GM18511 (cell line): ENCODE results near the gene SERF2.
A peak's percentile ranks its signal among the peaks of the same experiment; 100 is the strongest.
"Not testable (repeated sequence)": the region's sequence is repeated elsewhere in the genome, so short reads cannot be mapped to it uniquely, and the experiment has no call there.

Source experiments
- ATAC-seq: cut with Tn5 transposase; IDR thresholded peaks from one replicate; pipeline ENCODE4 v1.9.1; 2021; ENCODE audit warnings: mild to moderate bottlenecking, moderate library complexity; ENCODE audit not compliant: unreplicated experiment

Gene SERF2

DNA sequence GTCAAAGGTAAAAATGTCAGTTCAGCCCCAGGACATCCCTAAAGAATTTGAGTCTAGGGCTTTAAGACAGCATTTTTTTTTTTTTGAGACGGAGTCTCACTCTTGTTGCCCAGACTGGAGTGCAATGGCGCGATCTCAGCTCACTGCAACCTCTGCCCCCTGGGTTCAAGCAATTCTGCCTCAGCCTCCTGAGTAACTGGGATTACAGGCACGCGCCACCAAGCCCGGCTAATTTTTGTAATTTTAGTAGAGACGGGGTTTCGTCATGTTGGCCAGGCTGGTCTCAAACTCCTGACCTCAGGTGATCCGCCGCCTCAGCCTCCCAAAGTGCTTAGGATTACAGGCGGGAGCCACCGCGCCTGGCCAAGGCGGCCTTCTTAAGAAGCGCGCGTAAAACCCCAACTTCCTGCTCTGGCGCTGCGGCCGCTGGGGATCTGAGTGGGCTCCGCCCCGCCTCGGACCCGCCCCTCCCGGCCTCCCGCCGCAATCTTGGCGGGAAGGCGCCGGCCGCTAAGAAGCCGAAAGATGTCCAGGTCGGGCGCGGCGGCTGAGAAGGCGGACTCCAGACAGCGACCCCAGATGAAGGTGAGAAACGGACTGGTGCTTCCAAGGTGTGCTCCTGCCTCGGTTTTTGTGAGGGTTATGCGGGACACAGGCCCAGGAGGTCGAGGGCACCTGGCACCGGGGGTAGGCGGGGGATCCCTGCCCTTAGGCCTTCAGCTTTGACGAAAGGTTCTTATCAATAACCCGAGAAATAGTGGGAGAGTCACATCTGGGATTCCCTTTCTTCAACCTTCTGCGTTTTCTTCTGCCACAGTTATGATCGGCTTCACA, 34.6 kb downstream of the SERF2 start, which contains the start of gene WDR76:
WDR76 (plus strand) TSS at position 495 of the 834 bp plus-strand sequence; CDS start at position 526, 31 bp downstream.
- ATAC-seq = peak; percentile 57

- no peak for ATAC-seq
These were observed 36.0 kb downstream of the SERF2 start for GRCh38 chr15:43828061-43828657.

DNA sequence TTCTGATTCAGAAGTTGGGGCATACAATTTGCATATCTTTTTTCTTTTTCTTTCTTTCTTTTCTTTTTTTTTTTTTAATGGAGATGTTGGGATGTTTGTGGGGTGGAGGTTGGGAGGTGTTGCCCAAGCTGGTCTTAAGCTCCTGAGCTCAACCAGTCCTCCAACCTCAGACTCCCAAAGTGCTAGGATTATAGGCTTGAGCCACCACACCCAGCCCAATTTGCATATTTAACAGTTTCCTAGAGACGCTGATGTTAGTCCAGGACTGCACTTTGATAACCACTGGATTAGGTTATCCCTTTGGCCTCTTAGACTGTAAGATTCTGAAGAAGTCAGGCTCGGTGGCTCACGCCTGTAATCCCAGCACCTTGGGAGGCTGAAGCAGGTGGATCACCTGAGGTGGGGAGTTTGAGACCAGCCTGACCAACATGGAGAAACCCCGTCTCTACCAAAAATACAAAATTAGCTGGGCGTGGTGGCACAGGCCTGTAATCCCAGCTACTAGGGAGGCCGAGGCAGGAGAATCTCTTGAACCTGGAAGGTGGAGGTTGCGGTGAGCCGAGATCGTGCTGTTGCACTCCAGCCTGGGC, 37.9 kb downstream of the SERF2 start:
- not testable (repeated sequence) for ATAC-seq

DNA sequence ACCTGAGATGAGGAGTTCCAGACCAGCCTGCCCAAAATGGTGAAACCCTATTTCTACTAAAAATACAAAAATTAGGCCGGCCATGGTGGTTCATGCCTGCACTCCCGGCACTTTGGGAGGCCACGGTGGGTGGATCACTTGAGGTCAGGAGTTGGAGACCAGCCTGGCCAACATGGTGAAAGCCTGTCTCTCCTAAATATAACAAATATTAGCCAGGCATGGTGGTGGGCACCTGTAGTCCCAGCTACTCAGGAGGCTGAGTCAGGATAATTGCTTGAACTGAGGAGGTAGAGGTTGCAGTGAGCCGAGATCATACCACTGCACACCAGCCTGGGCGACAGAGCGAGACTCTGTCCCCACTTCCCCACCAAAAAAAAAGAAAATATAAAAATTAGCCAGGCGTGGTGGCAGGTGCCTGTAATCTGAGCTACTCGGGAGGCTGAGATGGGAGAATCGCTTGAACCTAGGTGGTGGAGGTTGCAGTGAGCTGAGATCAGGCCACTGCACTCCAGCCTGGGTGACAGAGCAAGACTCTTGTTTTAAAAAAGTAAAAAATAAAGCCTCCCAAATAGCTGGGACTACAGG, 38.7 kb downstream of the SERF2 start:
- ATAC-seq = not testable (repeated sequence)

DNA sequence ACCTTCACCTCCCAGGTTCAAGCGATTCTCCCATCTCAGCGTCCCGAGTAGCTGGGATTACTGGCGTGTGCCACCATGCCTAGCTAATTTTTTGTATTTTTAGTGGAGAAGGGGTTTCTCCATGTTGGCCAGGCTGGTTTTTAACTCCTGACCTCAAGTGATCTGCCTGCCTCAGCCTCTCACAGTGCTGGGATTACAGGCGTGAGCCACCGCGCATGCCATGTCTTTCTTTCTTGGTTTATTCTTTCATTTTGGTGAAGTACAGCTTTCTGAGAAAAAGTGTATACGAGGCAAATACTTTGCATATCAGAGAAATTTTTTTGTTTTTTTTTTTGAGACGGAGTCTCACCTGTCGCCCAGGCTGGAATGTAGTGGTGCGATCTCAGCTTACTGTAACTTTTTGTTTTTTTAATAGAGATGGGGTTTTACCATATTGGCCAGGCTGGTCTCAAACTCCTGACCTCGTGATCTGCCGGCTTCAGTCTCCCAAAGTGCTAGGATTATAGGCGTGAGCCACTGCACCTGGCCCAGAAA, 39.5 kb downstream of the SERF2 start:
- not testable (repeated sequence) for ATAC-seq

GRCh38 chr15:43832485-43832884, 40.4 kb downstream of the SERF2 start:
- ATAC-seq = not testable (repeated sequence)

GRCh38 chr15:43845421-43845820, 53.3 kb downstream of the SERF2 start:
- no peak for ATAC-seq
